ENCODE results near the gene BICC1.
"Not testable (repeated sequence)": the region's sequence is repeated elsewhere in the genome, so short reads cannot be mapped to it uniquely, and the experiment has no call there.

The BICC1 gene

GRCh38 chr10:58836176-58836700 lies 323.6 kb downstream of the BICC1 start:
- DNase-seq = no peak

- no peak for DNase-seq
These were observed 324.4 kb downstream of the BICC1 start for GRCh38 chr10:58836991-58837575.

- DNase-seq = no peak
These were observed 325.2 kb downstream of the BICC1 start for GRCh38 chr10:58837826-58838225.

- DNase-seq = no peak
These were observed 326.0 kb downstream of the BICC1 start for GRCh38 chr10:58838561-58839208.

- no peak for DNase-seq
These were observed 327.1 kb downstream of the BICC1 start for GRCh38 chr10:58839771-58840170.

GRCh38 chr10:58840840-58841435 lies 328.3 kb downstream of the BICC1 start:
- DNase-seq = no peak

- no peak for DNase-seq
These were observed 330.2 kb downstream of the BICC1 start for GRCh38 chr10:58842860-58843376.

GRCh38 chr10:58843760-58844159 lies 331.1 kb downstream of the BICC1 start:
- no peak for DNase-seq

- DNase-seq = no peak
These were observed 332.0 kb downstream of the BICC1 start for GRCh38 chr10:58844680-58845079.

GRCh38 chr10:58846856-58847255 lies 334.2 kb downstream of the BICC1 start:
- DNase-seq = no peak

- DNase-seq = no peak
These were observed 338.9 kb downstream of the BICC1 start for GRCh38 chr10:58851606-58852005.

- DNase-seq = no peak
These were observed 341.0 kb downstream of the BICC1 start for GRCh38 chr10:58853668-58854067.

GRCh38 chr10:58854811-58855210 lies 342.1 kb downstream of the BICC1 start:
- no peak for DNase-seq

GRCh38 chr10:58856508-58857240 lies 344.0 kb downstream of the BICC1 start:
- DNase-seq = no peak

- DNase-seq = no peak
These were observed 344.7 kb downstream of the BICC1 start for GRCh38 chr10:58857251-58857805.

- DNase-seq = not testable (repeated sequence)
These were observed 345.5 kb downstream of the BICC1 start for GRCh38 chr10:58858123-58858522.

GRCh38 chr10:58859526-58859925 lies 346.9 kb downstream of the BICC1 start:
- DNase-seq = no peak

GRCh38 chr10:58867683-58868082 lies 355.0 kb downstream of the BICC1 start:
- no peak for DNase-seq

GRCh38 chr10:58868736-58869435 lies 356.2 kb downstream of the BICC1 start:
- no peak for DNase-seq

GRCh38 chr10:58870070-58870469 lies 357.4 kb downstream of the BICC1 start:
- no peak for DNase-seq

- DNase-seq = no peak
These were observed 360.5 kb downstream of the BICC1 start for GRCh38 chr10:58873161-58873560.
